ENCODE measurements around the gene ARHGEF28.
A peak's percentile ranks its signal among the peaks of the same experiment; 100 is the strongest.

The ARHGEF28 gene

DNA sequence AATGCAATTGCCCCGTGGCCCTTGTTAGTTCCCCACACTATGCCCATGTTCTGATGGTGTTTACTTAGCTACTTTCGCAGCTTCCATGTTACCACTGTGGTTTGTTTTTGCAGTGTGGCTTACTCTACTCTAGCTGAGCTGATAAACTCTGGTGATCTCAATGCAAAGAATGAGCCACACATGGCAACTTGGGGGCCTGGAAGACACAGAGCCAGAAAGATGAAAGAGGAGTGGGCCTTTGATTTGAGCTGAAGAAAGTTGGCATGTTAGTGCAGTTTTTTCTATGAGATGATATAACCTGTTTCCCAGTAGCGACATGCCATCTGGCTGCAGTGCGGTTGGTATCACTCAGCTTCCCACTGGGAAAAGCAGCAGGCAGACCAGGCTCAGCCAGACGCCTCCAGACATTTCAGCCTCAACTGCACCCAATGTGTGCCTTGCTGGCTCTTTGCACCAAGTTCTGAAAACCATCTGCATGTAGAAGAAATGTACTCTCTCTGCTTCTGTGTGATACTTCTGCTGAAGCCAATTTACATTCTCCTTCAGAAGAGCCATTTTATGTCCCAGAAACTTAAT is 329.4 kb downstream of the ARHGEF28 start:
- DNase-seq (ENCODE audit: low read depth): no peak
- no peak overlapping the region for H3K4me3 ChIP-seq (ENCODE audit: low read depth, low read length)
- TF ChIP-seq MYC (IDR thresholded peaks at IDR 0.05; ENCODE audit: low read depth, low read length) (no peak), MAX (IDR thresholded peaks at IDR 0.05; ENCODE audit: low read depth, low read length) (no peak), CTCF (IDR thresholded peaks at IDR 0.05; ENCODE audit: low read depth, low read length) (no peak), POLR2A (IDR thresholded peaks at IDR 0.05; ENCODE audit: extremely low read depth, insufficient read length) (no peak)

- no peak overlapping the region for H3K4me3 ChIP-seq (ENCODE audit: low read depth, low read length)
- DNase-seq (ENCODE audit: low read depth): no peak
- TF ChIP-seq CTCF (IDR thresholded peaks at IDR 0.05; ENCODE audit: low read depth, low read length): no peak
- TF ChIP-seq MYC (IDR thresholded peaks at IDR 0.05; ENCODE audit: low read depth, low read length): no peak
- TF ChIP-seq MAX (IDR thresholded peaks at IDR 0.05; ENCODE audit: low read depth, low read length): no peak
- no peak for TF ChIP-seq POLR2A (IDR thresholded peaks at IDR 0.05; ENCODE audit: extremely low read depth, insufficient read length)
Observed at GRCh38 chr5:73957397-73958001, 331.5 kb downstream of the ARHGEF28 start.

DNA sequence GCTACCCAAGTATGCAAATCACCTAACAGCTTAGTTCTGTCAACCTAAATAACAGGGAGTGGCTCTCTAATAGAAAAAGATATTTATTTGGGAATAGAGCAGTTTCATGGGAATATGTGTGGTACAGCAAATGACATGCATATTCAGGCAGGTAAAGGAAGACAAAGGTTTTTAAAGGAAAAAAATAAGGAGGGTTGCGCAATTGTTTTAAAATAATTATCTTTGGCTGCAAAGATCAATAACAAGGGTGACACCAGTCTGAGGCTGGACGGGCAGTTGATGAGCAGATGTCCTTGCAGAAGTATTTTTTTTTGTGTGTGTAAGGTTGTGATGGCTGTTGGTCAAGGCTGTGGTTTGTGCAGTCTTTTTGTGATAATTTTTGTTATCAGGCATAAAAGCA is 332.0 kb downstream of the ARHGEF28 start:
- no peak for DNase-seq (ENCODE audit: low read depth)
- no peak for TF ChIP-seq CTCF (IDR thresholded peaks at IDR 0.05; ENCODE audit: low read depth, low read length)
- TF ChIP-seq POLR2A (IDR thresholded peaks at IDR 0.05; ENCODE audit: extremely low read depth, insufficient read length): no peak
- TF ChIP-seq MYC (IDR thresholded peaks at IDR 0.05; ENCODE audit: low read depth, low read length): no peak
- TF ChIP-seq MAX (IDR thresholded peaks at IDR 0.05; ENCODE audit: low read depth, low read length): no peak
- no peak overlapping the region for H3K4me3 ChIP-seq (ENCODE audit: low read depth, low read length)

DNA sequence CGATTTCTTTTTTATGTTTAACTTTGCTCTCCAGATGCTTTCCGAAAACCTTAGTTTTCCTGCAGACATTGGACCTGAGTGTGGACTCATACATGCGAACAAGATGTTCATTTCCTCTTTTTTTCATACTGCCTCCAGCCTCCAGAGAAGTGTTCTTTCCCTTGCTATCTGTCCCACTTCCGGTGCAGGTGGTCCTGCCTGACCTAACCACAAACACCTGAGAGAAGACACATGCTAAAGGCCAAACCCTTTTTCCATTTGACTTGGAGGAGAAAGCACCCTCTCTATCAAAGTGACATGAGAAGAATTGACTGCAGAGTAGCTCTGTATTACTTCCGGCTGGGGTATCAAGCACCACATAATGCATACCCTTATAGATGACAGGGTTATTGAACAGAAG is 334.0 kb downstream of the ARHGEF28 start:
- H3K4me3 ChIP-seq (ENCODE audit: low read depth, low read length): no peak overlapping the region
- peak; percentile 8 for DNase-seq (ENCODE audit: low read depth)
- TF ChIP-seq MAX (IDR thresholded peaks at IDR 0.05; ENCODE audit: low read depth, low read length) (no peak), MYC (IDR thresholded peaks at IDR 0.05; ENCODE audit: low read depth, low read length) (no peak), CTCF (IDR thresholded peaks at IDR 0.05; ENCODE audit: low read depth, low read length) (no peak), POLR2A (IDR thresholded peaks at IDR 0.05; ENCODE audit: extremely low read depth, insufficient read length) (no peak)

DNA sequence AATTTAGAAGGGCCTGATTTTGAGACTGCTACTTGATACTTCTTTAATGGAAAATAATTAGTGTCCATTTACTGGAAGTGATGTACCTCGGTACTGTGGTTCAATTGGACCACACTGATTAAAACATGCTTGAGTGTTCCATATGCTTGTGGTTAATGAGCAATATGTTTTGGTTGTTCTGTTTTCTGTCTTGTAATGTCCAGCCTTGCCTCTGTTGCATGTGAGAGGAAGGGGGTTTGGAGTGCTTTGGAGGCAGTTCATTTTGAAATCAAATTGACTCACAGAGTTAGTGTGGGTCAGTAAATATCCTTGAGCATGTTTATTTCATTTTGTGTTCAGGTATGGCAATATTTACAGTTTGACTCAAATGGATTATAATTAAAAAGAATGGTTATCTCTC is 334.4 kb downstream of the ARHGEF28 start:
- TF ChIP-seq MAX (IDR thresholded peaks at IDR 0.05; ENCODE audit: low read depth, low read length) (no peak), CTCF (IDR thresholded peaks at IDR 0.05; ENCODE audit: low read depth, low read length) (no peak), MYC (IDR thresholded peaks at IDR 0.05; ENCODE audit: low read depth, low read length) (no peak), POLR2A (IDR thresholded peaks at IDR 0.05; ENCODE audit: extremely low read depth, insufficient read length) (no peak)
- DNase-seq (ENCODE audit: low read depth): no peak
- no peak overlapping the region for H3K4me3 ChIP-seq (ENCODE audit: low read depth, low read length)

Measured in NB4 (cell line).